GM19324 (cell line): ENCODE results near the gene SYNGR3.

Experiments
- ATAC-seq: cut with Tn5 transposase; IDR thresholded peaks from one replicate; pipeline ENCODE4 v1.9.1; 2021; ENCODE audit warnings: mild to moderate bottlenecking, moderate library complexity; ENCODE audit not compliant: unreplicated experiment, low FRiP score

SYNGR3 gene

GRCh38 chr16:1991135-1991551, 1.4 kb downstream of the SYNGR3 start:
- peak; percentile 38 for ATAC-seq

- ATAC-seq: no peak
Measured at GRCh38 chr16:1991588-1991947, 1.8 kb downstream of the SYNGR3 start.

GRCh38 chr16:1991948-1992703, 2.4 kb downstream of the SYNGR3 start:
- ATAC-seq: peak; percentile 41

GRCh38 chr16:1992704-1993317, 3.0 kb downstream of the SYNGR3 start:
- no peak for ATAC-seq

- no peak for ATAC-seq
Measured at GRCh38 chr16:1993731-1994131, 4.0 kb downstream of the SYNGR3 start.

GRCh38 chr16:1997494-1998359, 8.0 kb downstream of the SYNGR3 start:
- no peak for ATAC-seq

- ATAC-seq: no peak
Measured at GRCh38 chr16:1998360-1998835, 8.6 kb downstream of the SYNGR3 start.

- no peak for ATAC-seq
Measured at GRCh38 chr16:1998852-1999801, 9.4 kb downstream of the SYNGR3 start.

GRCh38 chr16:1999866-2000514, 10.2 kb downstream of the SYNGR3 start:
- ATAC-seq: no peak

- no peak for ATAC-seq
Measured at GRCh38 chr16:2001035-2001434, 11.3 kb downstream of the SYNGR3 start.

- ATAC-seq: no peak
Measured at GRCh38 chr16:2001456-2002355, 11.9 kb downstream of the SYNGR3 start.

GRCh38 chr16:2002406-2003230, 12.8 kb downstream of the SYNGR3 start:
- ATAC-seq: no peak

GRCh38 chr16:2003231-2003826, 13.6 kb downstream of the SYNGR3 start:
- no peak for ATAC-seq

GRCh38 chr16:2003827-2004641, 14.3 kb downstream of the SYNGR3 start:
- peak; percentile 37 for ATAC-seq

GRCh38 chr16:2004795-2005517, 15.2 kb downstream of the SYNGR3 start:
- no peak for ATAC-seq

GRCh38 chr16:2005646-2006045, 15.9 kb downstream of the SYNGR3 start:
- no peak for ATAC-seq
